ENCODE measurements around the gene NT5DC3.

GRCh38 chr12:103817791-103818190 lies 23.2 kb downstream of the NT5DC3 start:
- TF ChIP-seq ZSCAN20 (CRISPR knock-in tag; IDR thresholded peaks at IDR 0.05) (no peak), RAD21 (conservative IDR thresholded peaks at IDR 0.05 in 1 of 2, IDR thresholded peaks at IDR 0.05 in 1 of 2) (no peak), MAFK (IDR thresholded peaks at IDR 0.05; ENCODE audit: partially characterized antibody) (no peak), CTCF (IDR thresholded peaks at IDR 0.05) (no peak), TP53 (CRISPR knock-in tag; IDR thresholded peaks at IDR 0.05) (no peak), POLR2A (IDR thresholded peaks at IDR 0.05; ENCODE audit: low read length) (no peak), REST (IDR thresholded peaks at IDR 0.05) (no peak), ELK1 (IDR thresholded peaks at IDR 0.05; ENCODE audit: low read depth, low read length) (no peak)
